ENCODE results near the gene IFNGR1.
"Not testable (repeated sequence)": the region's sequence is repeated elsewhere in the genome, so short reads cannot be mapped to it uniquely, and the experiment has no call there.

IFNGR1 gene

GRCh38 chr6:137211910-137212309 is 7.3 kb downstream of the IFNGR1 start:
- TF ChIP-seq CTCF (IDR thresholded peaks at IDR 0.05; ENCODE audit: low read depth, low read length) = no peak
- no peak overlapping the region for H3K4me3 ChIP-seq (ENCODE audit: low read depth, low read length)

GRCh38 chr6:137210903-137211302 is 8.3 kb downstream of the IFNGR1 start:
- H3K4me3 ChIP-seq (ENCODE audit: low read depth, low read length) = no peak overlapping the region
- TF ChIP-seq CTCF (IDR thresholded peaks at IDR 0.05; ENCODE audit: low read depth, low read length) = no peak

GRCh38 chr6:137208279-137208678 is 10.9 kb downstream of the IFNGR1 start:
- no peak for TF ChIP-seq CTCF (IDR thresholded peaks at IDR 0.05; ENCODE audit: low read depth, low read length)
- H3K4me3 ChIP-seq (ENCODE audit: low read depth, low read length) = no peak overlapping the region

- not testable (repeated sequence) for H3K4me3 ChIP-seq (ENCODE audit: low read depth, low read length)
Observed at GRCh38 chr6:137207457-137207856, 11.7 kb downstream of the IFNGR1 start.

- TF ChIP-seq CTCF (IDR thresholded peaks at IDR 0.05; ENCODE audit: low read depth, low read length) = no peak
- no peak overlapping the region for H3K4me3 ChIP-seq (ENCODE audit: low read depth, low read length)
Observed at GRCh38 chr6:137206577-137206976, 12.6 kb downstream of the IFNGR1 start.

GRCh38 chr6:137203256-137203655 is 15.9 kb downstream of the IFNGR1 start:
- no peak overlapping the region for H3K4me3 ChIP-seq (ENCODE audit: low read depth, low read length)
- no peak for TF ChIP-seq CTCF (IDR thresholded peaks at IDR 0.05; ENCODE audit: low read depth, low read length)

- no peak for TF ChIP-seq CTCF (IDR thresholded peaks at IDR 0.05; ENCODE audit: low read depth, low read length)
Observed at GRCh38 chr6:137202078-137202477, 17.1 kb downstream of the IFNGR1 start.

GRCh38 chr6:137201006-137201405 is 18.2 kb downstream of the IFNGR1 start:
- no peak overlapping the region for H3K4me3 ChIP-seq (ENCODE audit: low read depth, low read length)
- no peak for TF ChIP-seq CTCF (IDR thresholded peaks at IDR 0.05; ENCODE audit: low read depth, low read length)

More at GRCh38 chr6:137202078-137202477, 17.1 kb downstream of the IFNGR1 start:
- no peak overlapping the region for H3K4me3 ChIP-seq (ENCODE audit: low read depth, low read length)
